IgD-negative memory B cell (primary cell): ENCODE results near the gene DMTF1. TPM values are rescaled to one million over a fixed set of nuclear protein-coding genes. Genes with fewer than 3 reads are reported as not detected.

Experiments used
- polyA plus RNA-seq: library from polyadenylated mRNA; unstranded; fragments of 300-500 nt; fragmentation: Illumina TruSeq; gene quantifications from one replicate; pipeline ENCODE4 v1.2.3, GENCODE V29; 2021

Gene DMTF1
- polyA plus RNA-seq, 1 donor from 2014 or later = 35.1 TPM

Other genes with a start within 250 kb of the DMTF1 start
- gene ELAPOR2, start 92.8 kb upstream of the DMTF1 start, polyA plus RNA-seq = 4.2 TPM
- gene TMEM243, start 67.3 kb downstream of the DMTF1 start, polyA plus RNA-seq = 125 TPM
- 2.7 TPM for gene CROT, start 193.2 kb downstream of the DMTF1 start, polyA plus RNA-seq